ENCODE results near the gene TRPM4.
A peak's percentile ranks its signal among the peaks of the same experiment; 100 is the strongest.
"Not testable (repeated sequence)": the region's sequence is repeated elsewhere in the genome, so short reads cannot be mapped to it uniquely, and the experiment has no call there.

Gene TRPM4

GRCh38 chr19:49117677-49118564 lies 39.7 kb upstream of the TRPM4 start:
- Histone ChIP-seq H3K36me3 (ENCODE audit: control insufficient read depth, insufficient read depth, low read length) (no peaks in the 10 kb centered on the region), H3K4me3 (ENCODE audit: insufficient read depth, low read depth, low read length, poor library complexity, severe bottlenecking) (peak overlapping the region; percentile 71), H3K27ac (ENCODE audit: insufficient read depth, low read length, poor library complexity, severe bottlenecking) (peak overlapping the region; percentile 81), H3K9me3 (ENCODE audit: control insufficient read depth, low read length) (no peaks in the 10 kb centered on the region), H3K4me1 (ENCODE audit: control insufficient read depth, insufficient read depth, low read length, poor library complexity, severe bottlenecking) (peaks cover 28% of the 10 kb centered on the region), H3K27me3 (replicated peaks; ENCODE audit: control insufficient read depth, insufficient read depth, low read length, poor library complexity, severe bottlenecking) (no peaks in the 10 kb centered on the region)
- no peak for DNase-seq

- Histone ChIP-seq H3K36me3 (ENCODE audit: control insufficient read depth, insufficient read depth, low read length) (no peaks in the 10 kb centered on the region), H3K27ac (ENCODE audit: insufficient read depth, low read length, poor library complexity, severe bottlenecking) (peak within 1 kb of the TSS; percentile 81), H3K9me3 (ENCODE audit: control insufficient read depth, low read length) (no peaks in the 10 kb centered on the region), H3K4me3 (ENCODE audit: insufficient read depth, low read depth, low read length, poor library complexity, severe bottlenecking) (peak within 1 kb of the TSS; percentile 71), H3K4me1 (ENCODE audit: control insufficient read depth, insufficient read depth, low read length, poor library complexity, severe bottlenecking) (peaks cover 20% of the 10 kb centered on the region), H3K27me3 (replicated peaks; ENCODE audit: control insufficient read depth, insufficient read depth, low read length, poor library complexity, severe bottlenecking) (no peaks in the 10 kb centered on the region)
- DNase-seq, result peak; percentile 91 to 93 (median 91)
Measured at GRCh38 chr19:49118565-49119410, 38.8 kb upstream of the TRPM4 start, which contains the start of gene C19orf73. Gene C19orf73, minus strand, starts transcription at chr19:49119143. Its CDS starts 121 bp downstream, at chr19:49119022.

GRCh38 chr19:49119411-49120324 lies 37.9 kb upstream of the TRPM4 start, which contains the start of gene PPFIA3:
Gene PPFIA3, plus strand, starts transcription at chr19:49119544. Its CDS starts 8,330 bp downstream, at chr19:49127874.
- Histone ChIP-seq H3K27me3 (replicated peaks; ENCODE audit: control insufficient read depth, insufficient read depth, low read length, poor library complexity, severe bottlenecking) (no peaks in the 10 kb centered on the region), H3K4me1 (ENCODE audit: control insufficient read depth, insufficient read depth, low read length, poor library complexity, severe bottlenecking) (peaks cover 15% of the 10 kb centered on the region), H3K9me3 (ENCODE audit: control insufficient read depth, low read length) (no peaks in the 10 kb centered on the region), H3K36me3 (ENCODE audit: control insufficient read depth, insufficient read depth, low read length) (no peaks in the 10 kb centered on the region), H3K4me3 (ENCODE audit: insufficient read depth, low read depth, low read length, poor library complexity, severe bottlenecking) (peak within 1 kb of the TSS; percentile 71), H3K27ac (ENCODE audit: insufficient read depth, low read length, poor library complexity, severe bottlenecking) (peak within 1 kb of the TSS; percentile 81)
- peak in 1 of 3 donors; percentile 9 for DNase-seq

GRCh38 chr19:49120325-49120683 lies 37.3 kb upstream of the TRPM4 start:
- DNase-seq, result no peak
- peak overlapping the region; percentile 71 for H3K4me3 ChIP-seq (ENCODE audit: insufficient read depth, low read depth, low read length, poor library complexity, severe bottlenecking)
- H3K4me1 ChIP-seq (ENCODE audit: control insufficient read depth, insufficient read depth, low read length, poor library complexity, severe bottlenecking), result peaks cover 15% of the 10 kb centered on the region
- H3K27me3 ChIP-seq (replicated peaks; ENCODE audit: control insufficient read depth, insufficient read depth, low read length, poor library complexity, severe bottlenecking), result no peaks in the 10 kb centered on the region
- H3K36me3 ChIP-seq (ENCODE audit: control insufficient read depth, insufficient read depth, low read length), result no peaks in the 10 kb centered on the region
- H3K27ac ChIP-seq (ENCODE audit: insufficient read depth, low read length, poor library complexity, severe bottlenecking), result no peak overlapping the region
- H3K9me3 ChIP-seq (ENCODE audit: control insufficient read depth, low read length), result no peaks in the 10 kb centered on the region

- H3K27ac ChIP-seq (ENCODE audit: insufficient read depth, low read length, poor library complexity, severe bottlenecking), result no peak overlapping the region
- no peak for DNase-seq
- H3K4me1 ChIP-seq (ENCODE audit: control insufficient read depth, insufficient read depth, low read length, poor library complexity, severe bottlenecking), result peaks cover 15% of the 10 kb centered on the region
- H3K27me3 ChIP-seq (replicated peaks; ENCODE audit: control insufficient read depth, insufficient read depth, low read length, poor library complexity, severe bottlenecking), result no peaks in the 10 kb centered on the region
- H3K9me3 ChIP-seq (ENCODE audit: control insufficient read depth, low read length), result no peaks in the 10 kb centered on the region
- no peaks in the 10 kb centered on the region for H3K36me3 ChIP-seq (ENCODE audit: control insufficient read depth, insufficient read depth, low read length)
- no peak overlapping the region for H3K4me3 ChIP-seq (ENCODE audit: insufficient read depth, low read depth, low read length, poor library complexity, severe bottlenecking)
Measured at GRCh38 chr19:49120868-49121267, 36.7 kb upstream of the TRPM4 start.

- H3K4me1 ChIP-seq (ENCODE audit: control insufficient read depth, insufficient read depth, low read length, poor library complexity, severe bottlenecking), result peaks cover 15% of the 10 kb centered on the region
- not testable (repeated sequence) for DNase-seq; H3K9me3 ChIP-seq (ENCODE audit: control insufficient read depth, low read length); H3K36me3 ChIP-seq (ENCODE audit: control insufficient read depth, insufficient read depth, low read length); H3K27ac ChIP-seq (ENCODE audit: insufficient read depth, low read length, poor library complexity, severe bottlenecking); H3K27me3 ChIP-seq (replicated peaks; ENCODE audit: control insufficient read depth, insufficient read depth, low read length, poor library complexity, severe bottlenecking); H3K4me3 ChIP-seq (ENCODE audit: insufficient read depth, low read depth, low read length, poor library complexity, severe bottlenecking)
Measured at GRCh38 chr19:49121841-49122240, 35.8 kb upstream of the TRPM4 start.

GRCh38 chr19:49123285-49123684 lies 34.3 kb upstream of the TRPM4 start:
- DNase-seq; H3K27me3 ChIP-seq (replicated peaks; ENCODE audit: control insufficient read depth, insufficient read depth, low read length, poor library complexity, severe bottlenecking); H3K4me3 ChIP-seq (ENCODE audit: insufficient read depth, low read depth, low read length, poor library complexity, severe bottlenecking); H3K27ac ChIP-seq (ENCODE audit: insufficient read depth, low read length, poor library complexity, severe bottlenecking); H3K9me3 ChIP-seq (ENCODE audit: control insufficient read depth, low read length); H3K36me3 ChIP-seq (ENCODE audit: control insufficient read depth, insufficient read depth, low read length): not testable (repeated sequence)
- peaks cover 14% of the 10 kb centered on the region for H3K4me1 ChIP-seq (ENCODE audit: control insufficient read depth, insufficient read depth, low read length, poor library complexity, severe bottlenecking)

GRCh38 chr19:49125025-49125731 lies 32.4 kb upstream of the TRPM4 start:
- no peaks in the 10 kb centered on the region for H3K27me3 ChIP-seq (replicated peaks; ENCODE audit: control insufficient read depth, insufficient read depth, low read length, poor library complexity, severe bottlenecking)
- no peaks in the 10 kb centered on the region for H3K9me3 ChIP-seq (ENCODE audit: control insufficient read depth, low read length)
- no peak overlapping the region for H3K4me3 ChIP-seq (ENCODE audit: insufficient read depth, low read depth, low read length, poor library complexity, severe bottlenecking)
- DNase-seq, result no peak
- H3K36me3 ChIP-seq (ENCODE audit: control insufficient read depth, insufficient read depth, low read length), result no peaks in the 10 kb centered on the region
- peaks cover 6% of the 10 kb centered on the region for H3K4me1 ChIP-seq (ENCODE audit: control insufficient read depth, insufficient read depth, low read length, poor library complexity, severe bottlenecking)
- no peak overlapping the region for H3K27ac ChIP-seq (ENCODE audit: insufficient read depth, low read length, poor library complexity, severe bottlenecking)

- no peak for DNase-seq
- peaks cover 5% of the 10 kb centered on the region for H3K4me1 ChIP-seq (ENCODE audit: control insufficient read depth, insufficient read depth, low read length, poor library complexity, severe bottlenecking)
- H3K27me3 ChIP-seq (replicated peaks; ENCODE audit: control insufficient read depth, insufficient read depth, low read length, poor library complexity, severe bottlenecking), result no peaks in the 10 kb centered on the region
Measured at GRCh38 chr19:49126575-49126974, 31.0 kb upstream of the TRPM4 start.

More at GRCh38 chr19:49126575-49126974, 31.0 kb upstream of the TRPM4 start:
- Histone ChIP-seq H3K27ac (ENCODE audit: insufficient read depth, low read length, poor library complexity, severe bottlenecking) (no peak overlapping the region), H3K36me3 (ENCODE audit: control insufficient read depth, insufficient read depth, low read length) (no peaks in the 10 kb centered on the region), H3K9me3 (ENCODE audit: control insufficient read depth, low read length) (no peaks in the 10 kb centered on the region), H3K4me3 (ENCODE audit: insufficient read depth, low read depth, low read length, poor library complexity, severe bottlenecking) (no peak overlapping the region)
